Calu3 (cell line): ENCODE results near the gene TBC1D7. TPM values are rescaled to one million over a fixed set of nuclear protein-coding genes. Genes with fewer than 3 reads are reported as not detected.

Experiments
- BruUV-seq: library from RNA; stranded (reverse); fragments of 400-500 nt; replicated peaks from 2 replicates; lab custom pipeline; 2021; lab: Mats Ljungman, UMichigan
- CTCF ChIA-PET: fragments of 300-600 bp; sonication (Branson Sonifier 250); formaldehyde crosslinking; loops from one replicate; lab custom pipeline; 2022; ENCODE audit warnings: antibody characterized with exemption; lab: Charles Lee
- DNase-seq: peaks from one replicate; pipeline ENCODE4 v3.0.0; 2022
- H3K27ac Mint-ChIP-seq: one replicate; pipeline ENCODE4 v1.8.0; 2022; ENCODE audit warnings: mixed read lengths; ENCODE audit not compliant: unreplicated experiment
- H3K27me3 Mint-ChIP-seq: one replicate; pipeline ENCODE4 v1.8.0; 2022; ENCODE audit warnings: mixed read lengths; ENCODE audit not compliant: unreplicated experiment
- H3K36me3 Mint-ChIP-seq: one replicate; pipeline ENCODE4 v1.8.0; 2022; ENCODE audit warnings: mild to moderate bottlenecking, moderate library complexity, mixed read lengths; ENCODE audit not compliant: insufficient read depth, unreplicated experiment
- H3K4me1 Mint-ChIP-seq: one replicate; pipeline ENCODE4 v1.8.0; 2022; ENCODE audit warnings: mild to moderate bottlenecking, low read depth, mixed read lengths; ENCODE audit not compliant: unreplicated experiment
- H3K4me3 Mint-ChIP-seq: one replicate; pipeline ENCODE4 v1.8.0; 2022; ENCODE audit warnings: mild to moderate bottlenecking, low read depth, moderate library complexity, mixed read lengths; ENCODE audit not compliant: unreplicated experiment
- H3K9me3 Mint-ChIP-seq: one replicate; pipeline ENCODE4 v1.8.0; 2022; ENCODE audit warnings: low read depth, mixed read lengths; ENCODE audit not compliant: unreplicated experiment
- CTCF ChIP-seq: fragments of 200-600 bp; IDR thresholded peaks from one replicate; pipeline ENCODE4 v1.8.0; 2022; ENCODE audit warnings: antibody characterized with exemption; ENCODE audit not compliant: unreplicated experiment
- intact Hi-C: fragments of 100-400 bp; cut with micrococcal nuclease; formaldehyde crosslinking; loops from one replicate; pipeline ENCODE4 v1.10.0; 2022; ENCODE audit not compliant: unreplicated experiment
- total RNA-seq: library from RNA; stranded (reverse); gene quantifications from 2 replicates; pipeline ENCODE4 v1.2.3, GENCODE V29; 2022

TBC1D7 gene
- total RNA-seq, 1 experiment from 2014 or later, result 13.2 TPM

GRCh38 chr6:13367396-13367795, 39.1 kb upstream of the TBC1D7 start:
- intact Hi-C loops, result no loop called here
- Mint-ChIP-seq H3K4me1 (no peaks in the 10 kb centered on the region), H3K27ac (no peak overlapping the region), H3K9me3 (no peaks in the 10 kb centered on the region), H3K4me3 (no peak overlapping the region), H3K27me3 (no peaks in the 10 kb centered on the region), H3K36me3 (peaks cover 7% of the 10 kb centered on the region)
- CTCF ChIA-PET, result no interaction called here
- no peak for TF ChIP-seq CTCF
- no peak for DNase-seq
- BruUV-seq, result no TSS peak

- no peak for DNase-seq
- Mint-ChIP-seq H3K27me3 (no peaks in the 10 kb centered on the region), H3K4me1 (no peaks in the 10 kb centered on the region), H3K9me3 (no peaks in the 10 kb centered on the region), H3K27ac (no peak overlapping the region), H3K36me3 (peaks cover 7% of the 10 kb centered on the region), H3K4me3 (no peak overlapping the region)
- intact Hi-C loops, result no loop called here
- CTCF ChIA-PET, result no interaction called here
- TF ChIP-seq CTCF, result no peak
- no TSS peak for BruUV-seq
Measured at GRCh38 chr6:13365320-13365719, 37.0 kb upstream of the TBC1D7 start.

- Mint-ChIP-seq H3K4me3 (no peak overlapping the region), H3K27ac (no peak overlapping the region), H3K9me3 (no peaks in the 10 kb centered on the region), H3K4me1 (no peaks in the 10 kb centered on the region), H3K36me3 (peaks cover 7% of the 10 kb centered on the region), H3K27me3 (no peaks in the 10 kb centered on the region)
- TF ChIP-seq CTCF, result no peak
- no TSS peak for BruUV-seq
- no peak for DNase-seq
- CTCF ChIA-PET, result no interaction called here
- intact Hi-C loops, result no loop called here
Measured at GRCh38 chr6:13364842-13365241, 36.5 kb upstream of the TBC1D7 start.

- no peak for TF ChIP-seq CTCF
- H3K27me3 Mint-ChIP-seq, result no peaks in the 10 kb centered on the region
- no peak overlapping the region for H3K27ac Mint-ChIP-seq
- no TSS peak for BruUV-seq
- no peaks in the 10 kb centered on the region for H3K9me3 Mint-ChIP-seq
- CTCF ChIA-PET, result no interaction called here
- intact Hi-C loops, result no loop called here
- peaks cover 7% of the 10 kb centered on the region for H3K36me3 Mint-ChIP-seq
- H3K4me3 Mint-ChIP-seq, result no peak overlapping the region
- DNase-seq, result no peak
- no peaks in the 10 kb centered on the region for H3K4me1 Mint-ChIP-seq
Measured at GRCh38 chr6:13362412-13362811, 34.1 kb upstream of the TBC1D7 start.
